Measurements from ENCODE around the gene HYDIN.
"Not testable (repeated sequence)": the region's sequence is repeated elsewhere in the genome, so short reads cannot be mapped to it uniquely, and the experiment has no call there.

DNA sequence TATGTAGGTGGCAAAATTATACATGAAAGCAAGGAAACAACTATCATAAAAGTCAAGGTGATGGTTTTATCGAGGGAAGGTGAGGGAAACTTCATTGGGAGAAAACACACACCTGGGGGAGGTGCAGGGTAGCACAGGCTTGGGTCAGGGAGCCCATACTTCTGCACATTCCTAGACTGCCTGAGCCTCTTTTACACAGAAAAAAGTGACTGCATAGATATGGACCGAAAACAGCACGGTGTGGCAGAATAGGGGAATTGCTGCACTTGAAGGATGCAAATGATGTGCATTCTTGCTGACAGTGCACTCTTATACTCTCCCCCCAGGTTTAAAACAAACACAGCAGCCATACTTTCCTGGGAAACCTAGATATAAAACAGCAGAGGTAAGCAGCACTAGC, 120.0 kb downstream of the HYDIN start:
- TF ChIP-seq, protein P1, sequence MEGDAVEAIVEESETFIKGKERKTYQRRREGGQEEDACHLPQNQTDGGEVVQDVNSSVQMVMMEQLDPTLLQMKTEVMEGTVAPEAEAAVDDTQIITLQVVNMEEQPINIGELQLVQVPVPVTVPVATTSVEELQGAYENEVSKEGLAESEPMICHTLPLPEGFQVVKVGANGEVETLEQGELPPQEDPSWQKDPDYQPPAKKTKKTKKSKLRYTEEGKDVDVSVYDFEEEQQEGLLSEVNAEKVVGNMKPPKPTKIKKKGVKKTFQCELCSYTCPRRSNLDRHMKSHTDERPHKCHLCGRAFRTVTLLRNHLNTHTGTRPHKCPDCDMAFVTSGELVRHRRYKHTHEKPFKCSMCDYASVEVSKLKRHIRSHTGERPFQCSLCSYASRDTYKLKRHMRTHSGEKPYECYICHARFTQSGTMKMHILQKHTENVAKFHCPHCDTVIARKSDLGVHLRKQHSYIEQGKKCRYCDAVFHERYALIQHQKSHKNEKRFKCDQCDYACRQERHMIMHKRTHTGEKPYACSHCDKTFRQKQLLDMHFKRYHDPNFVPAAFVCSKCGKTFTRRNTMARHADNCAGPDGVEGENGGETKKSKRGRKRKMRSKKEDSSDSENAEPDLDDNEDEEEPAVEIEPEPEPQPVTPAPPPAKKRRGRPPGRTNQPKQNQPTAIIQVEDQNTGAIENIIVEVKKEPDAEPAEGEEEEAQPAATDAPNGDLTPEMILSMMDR (IDR thresholded peaks at IDR 0.05; ENCODE audit: low read depth, low read length, missing input control): not testable (repeated sequence)
- not testable (repeated sequence) for TF ChIP-seq JUND (IDR thresholded peaks at IDR 0.05); RAD21 (IDR thresholded peaks at IDR 0.05); REST (IDR thresholded peaks at IDR 0.05); SP1 (IDR thresholded peaks at IDR 0.05); HNF4A (conservative IDR thresholded peaks at IDR 0.05); MAX (IDR thresholded peaks at IDR 0.05)
- TF ChIP-seq, protein P2, sequence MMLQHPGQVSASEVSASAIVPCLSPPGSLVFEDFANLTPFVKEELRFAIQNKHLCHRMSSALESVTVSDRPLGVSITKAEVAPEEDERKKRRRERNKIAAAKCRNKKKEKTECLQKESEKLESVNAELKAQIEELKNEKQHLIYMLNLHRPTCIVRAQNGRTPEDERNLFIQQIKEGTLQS (IDR thresholded peaks at IDR 0.05): not testable (repeated sequence)
- TF ChIP-seq, protein P3, sequence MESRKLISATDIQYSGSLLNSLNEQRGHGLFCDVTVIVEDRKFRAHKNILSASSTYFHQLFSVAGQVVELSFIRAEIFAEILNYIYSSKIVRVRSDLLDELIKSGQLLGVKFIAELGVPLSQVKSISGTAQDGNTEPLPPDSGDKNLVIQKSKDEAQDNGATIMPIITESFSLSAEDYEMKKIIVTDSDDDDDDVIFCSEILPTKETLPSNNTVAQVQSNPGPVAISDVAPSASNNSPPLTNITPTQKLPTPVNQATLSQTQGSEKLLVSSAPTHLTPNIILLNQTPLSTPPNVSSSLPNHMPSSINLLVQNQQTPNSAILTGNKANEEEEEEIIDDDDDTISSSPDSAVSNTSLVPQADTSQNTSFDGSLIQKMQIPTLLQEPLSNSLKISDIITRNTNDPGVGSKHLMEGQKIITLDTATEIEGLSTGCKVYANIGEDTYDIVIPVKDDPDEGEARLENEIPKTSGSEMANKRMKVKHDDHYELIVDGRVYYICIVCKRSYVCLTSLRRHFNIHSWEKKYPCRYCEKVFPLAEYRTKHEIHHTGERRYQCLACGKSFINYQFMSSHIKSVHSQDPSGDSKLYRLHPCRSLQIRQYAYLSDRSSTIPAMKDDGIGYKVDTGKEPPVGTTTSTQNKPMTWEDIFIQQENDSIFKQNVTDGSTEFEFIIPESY (IDR thresholded peaks at IDR 0.05): not testable (repeated sequence)

All from liver (tissue), 3 donors.